Mammary epithelial cell (primary cell): Measurements from ENCODE around the gene RPS19BP1.

Experiments
- EZH2 ChIP-seq: IDR thresholded peaks from 2 replicates; pipeline ENCODE4 v1.6.1; 2012; ENCODE audit warnings: low read length, inconsistent platforms, borderline replicate concordance
- TF ChIP-seq, protein P1 (sequence below), 2 donors: IDR thresholded peaks in 1 of 2; conservative IDR thresholded peaks in 1 of 2; 2 replicates each; pipeline ENCODE4 v1.5.1; 2011 to 2012; ENCODE audit warnings: inconsistent platforms in 2 of 2, low read length in 2 of 2, mild to moderate bottlenecking in 2 of 2, control low read depth in 1 of 2, low read depth in 1 of 2; ENCODE audit not compliant: insufficient read depth in 1 of 2; ENCODE audit errors: extremely low read depth in 1 of 2

DNA sequence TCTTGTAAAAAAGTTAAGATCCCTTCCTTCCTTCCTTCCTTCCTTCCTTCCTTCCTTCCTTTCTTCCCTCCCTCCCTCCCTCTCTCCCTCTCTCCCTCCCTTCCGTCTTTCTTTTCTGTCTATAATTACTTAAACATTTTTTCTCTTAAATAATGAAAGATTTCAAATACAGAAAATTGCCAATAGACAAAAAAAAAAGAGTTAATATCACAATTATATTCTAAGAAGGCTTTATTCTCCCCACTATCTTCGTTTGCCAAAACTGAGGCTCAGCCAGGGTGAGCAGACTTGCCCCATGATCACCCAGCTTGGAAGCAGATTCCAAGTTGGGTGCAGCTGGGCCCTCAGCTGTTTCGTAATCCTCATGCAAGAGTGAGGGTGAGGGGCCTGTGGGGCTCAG is 37.7 kb upstream of the RPS19BP1 start:
- no peak for TF ChIP-seq EZH2
- TF ChIP-seq, protein P1, sequence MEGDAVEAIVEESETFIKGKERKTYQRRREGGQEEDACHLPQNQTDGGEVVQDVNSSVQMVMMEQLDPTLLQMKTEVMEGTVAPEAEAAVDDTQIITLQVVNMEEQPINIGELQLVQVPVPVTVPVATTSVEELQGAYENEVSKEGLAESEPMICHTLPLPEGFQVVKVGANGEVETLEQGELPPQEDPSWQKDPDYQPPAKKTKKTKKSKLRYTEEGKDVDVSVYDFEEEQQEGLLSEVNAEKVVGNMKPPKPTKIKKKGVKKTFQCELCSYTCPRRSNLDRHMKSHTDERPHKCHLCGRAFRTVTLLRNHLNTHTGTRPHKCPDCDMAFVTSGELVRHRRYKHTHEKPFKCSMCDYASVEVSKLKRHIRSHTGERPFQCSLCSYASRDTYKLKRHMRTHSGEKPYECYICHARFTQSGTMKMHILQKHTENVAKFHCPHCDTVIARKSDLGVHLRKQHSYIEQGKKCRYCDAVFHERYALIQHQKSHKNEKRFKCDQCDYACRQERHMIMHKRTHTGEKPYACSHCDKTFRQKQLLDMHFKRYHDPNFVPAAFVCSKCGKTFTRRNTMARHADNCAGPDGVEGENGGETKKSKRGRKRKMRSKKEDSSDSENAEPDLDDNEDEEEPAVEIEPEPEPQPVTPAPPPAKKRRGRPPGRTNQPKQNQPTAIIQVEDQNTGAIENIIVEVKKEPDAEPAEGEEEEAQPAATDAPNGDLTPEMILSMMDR (conservative IDR thresholded peaks at IDR 0.05 in 1 of 2, IDR thresholded peaks at IDR 0.05 in 1 of 2; ENCODE audit: extremely low read depth in 1 of 2, insufficient read depth in 1 of 2, low read depth in 1 of 2, low read length in 2 of 2), result no peak
